Measurements from ENCODE around the gene NANOS3.
"Not testable (repeated sequence)": the region's sequence is repeated elsewhere in the genome, so short reads cannot be mapped to it uniquely, and the experiment has no call there.

Gene NANOS3

GRCh38 chr19:13922118-13922517 is 45.2 kb downstream of the NANOS3 start:
- FAIRE-seq, result not testable (repeated sequence)

- no peak for FAIRE-seq
Observed at GRCh38 chr19:13923194-13923987, 46.5 kb downstream of the NANOS3 start.

GRCh38 chr19:13926010-13926409 is 49.1 kb downstream of the NANOS3 start:
- no peak for FAIRE-seq

- FAIRE-seq, result no peak
Observed at GRCh38 chr19:13926715-13927114, 49.8 kb downstream of the NANOS3 start.

GRCh38 chr19:13929340-13929739 is 52.4 kb downstream of the NANOS3 start:
- no peak for FAIRE-seq

- no peak for FAIRE-seq
Observed at GRCh38 chr19:13929956-13930355, 53.0 kb downstream of the NANOS3 start.
